GM13977 (cell line): Measurements from ENCODE around the gene CITED4.
A peak's percentile ranks its signal among the peaks of the same experiment; 100 is the strongest.

Source experiments
- DNase-seq: peaks from one replicate; pipeline ENCODE4 v3.0.0; 2012; ENCODE audit warnings: low spot score
- in situ Hi-C: fragments of 300-500 bp; cut with MboI; formaldehyde crosslinking; loops from one replicate; pipeline ENCODE4 v1.12.0; 2022; ENCODE audit warnings: low sequenced_read_pairs, low pct_unique_long_range_greater_than_20kb, mixed read lengths, inconsistent platforms; ENCODE audit not compliant: unreplicated experiment
- TF ChIP-seq, protein P1 (sequence below): IDR thresholded peaks from 2 replicates; pipeline ENCODE4 v1.5.1; 2012; ENCODE audit warnings: mild to moderate bottlenecking, control low read depth; ENCODE audit not compliant: insufficient read depth; ENCODE audit errors: extremely low read depth, missing control alignments

CITED4 gene

DNA sequence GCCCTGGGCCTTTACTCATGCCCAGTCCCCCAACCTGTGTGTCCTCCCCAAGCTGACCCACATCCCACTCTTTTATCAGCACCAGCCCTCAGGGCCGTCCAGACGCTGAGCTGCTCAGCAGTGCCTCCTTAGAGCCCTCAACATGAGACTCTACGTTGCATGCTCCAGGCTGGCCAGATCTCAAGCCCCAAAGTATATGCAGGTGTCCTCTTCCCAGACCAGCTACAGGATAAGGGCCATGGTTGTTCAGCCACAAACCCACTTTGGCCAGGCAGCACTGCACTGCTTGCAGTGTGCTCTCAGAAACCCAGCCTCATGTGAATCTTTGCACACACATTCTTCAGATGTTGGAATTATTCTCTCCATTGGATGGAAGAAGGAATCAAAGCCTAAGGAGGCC lies 6.0 kb downstream of the CITED4 start:
- DNase-seq, result no peak
- TF ChIP-seq, protein P1, sequence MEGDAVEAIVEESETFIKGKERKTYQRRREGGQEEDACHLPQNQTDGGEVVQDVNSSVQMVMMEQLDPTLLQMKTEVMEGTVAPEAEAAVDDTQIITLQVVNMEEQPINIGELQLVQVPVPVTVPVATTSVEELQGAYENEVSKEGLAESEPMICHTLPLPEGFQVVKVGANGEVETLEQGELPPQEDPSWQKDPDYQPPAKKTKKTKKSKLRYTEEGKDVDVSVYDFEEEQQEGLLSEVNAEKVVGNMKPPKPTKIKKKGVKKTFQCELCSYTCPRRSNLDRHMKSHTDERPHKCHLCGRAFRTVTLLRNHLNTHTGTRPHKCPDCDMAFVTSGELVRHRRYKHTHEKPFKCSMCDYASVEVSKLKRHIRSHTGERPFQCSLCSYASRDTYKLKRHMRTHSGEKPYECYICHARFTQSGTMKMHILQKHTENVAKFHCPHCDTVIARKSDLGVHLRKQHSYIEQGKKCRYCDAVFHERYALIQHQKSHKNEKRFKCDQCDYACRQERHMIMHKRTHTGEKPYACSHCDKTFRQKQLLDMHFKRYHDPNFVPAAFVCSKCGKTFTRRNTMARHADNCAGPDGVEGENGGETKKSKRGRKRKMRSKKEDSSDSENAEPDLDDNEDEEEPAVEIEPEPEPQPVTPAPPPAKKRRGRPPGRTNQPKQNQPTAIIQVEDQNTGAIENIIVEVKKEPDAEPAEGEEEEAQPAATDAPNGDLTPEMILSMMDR, result no peak
- in situ Hi-C loops, result loop anchor here (10.0 kb wide), 1 partner anchor 99 kb away; no protein-coding TSS in a partner anchor

DNA sequence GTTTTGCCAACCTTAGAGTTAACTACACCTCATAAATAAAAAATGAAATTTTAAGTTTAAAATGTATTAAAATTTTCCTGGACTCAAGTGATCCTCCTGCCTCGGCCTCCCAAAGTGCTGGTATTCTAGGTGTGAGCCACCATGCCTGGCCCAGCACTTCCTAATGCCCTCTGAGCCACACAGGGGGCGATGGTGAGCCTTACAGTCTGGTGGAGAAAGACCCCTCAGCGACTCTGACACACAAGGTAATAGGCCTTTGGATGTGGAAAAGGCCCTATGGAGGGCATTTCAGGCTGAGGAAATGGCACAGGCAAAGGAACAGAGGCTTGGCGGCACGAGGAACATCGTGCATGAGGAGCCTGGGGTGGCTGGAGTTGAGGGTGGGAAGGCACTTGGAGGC lies 6.7 kb downstream of the CITED4 start:
- TF ChIP-seq, protein P1, result peak; percentile 34
- in situ Hi-C loops, result loop anchor here (10.0 kb wide), 1 partner anchor 99 kb away; no protein-coding TSS in a partner anchor
- DNase-seq, result no peak

DNA sequence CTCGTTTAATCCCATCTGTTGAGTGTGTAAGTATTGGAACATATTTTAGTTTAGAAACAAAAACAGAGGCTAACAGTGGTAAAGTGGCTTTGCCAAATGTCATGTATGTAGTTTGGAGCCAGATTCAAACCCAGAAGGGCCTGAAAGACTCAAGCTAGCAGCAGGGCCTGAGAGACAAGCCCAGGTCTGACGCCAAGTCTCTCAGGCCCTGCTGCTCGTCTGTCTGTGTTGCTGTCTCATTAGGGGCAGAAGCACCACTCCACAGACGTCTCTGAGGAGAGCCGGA lies 8.3 kb downstream of the CITED4 start:
- in situ Hi-C loops, result loop anchor here (10.0 kb wide), 1 partner anchor 101 kb away; no protein-coding TSS in a partner anchor
- TF ChIP-seq, protein P1, result no peak
- no peak for DNase-seq

GRCh38 chr1:40853113-40853884 lies 8.9 kb downstream of the CITED4 start:
- TF ChIP-seq, protein P1, result no peak
- in situ Hi-C loops, result loop anchor here (10.0 kb wide), 1 partner anchor 102 kb away; no protein-coding TSS in a partner anchor
- no peak for DNase-seq

- DNase-seq, result peak; percentile 37
- TF ChIP-seq, protein P1, result no peak
- in situ Hi-C loops, result loop anchor here (10.0 kb wide), 1 partner anchor 103 kb away; no protein-coding TSS in a partner anchor
Measured at GRCh38 chr1:40851643-40852042, 10.5 kb downstream of the CITED4 start.

DNA sequence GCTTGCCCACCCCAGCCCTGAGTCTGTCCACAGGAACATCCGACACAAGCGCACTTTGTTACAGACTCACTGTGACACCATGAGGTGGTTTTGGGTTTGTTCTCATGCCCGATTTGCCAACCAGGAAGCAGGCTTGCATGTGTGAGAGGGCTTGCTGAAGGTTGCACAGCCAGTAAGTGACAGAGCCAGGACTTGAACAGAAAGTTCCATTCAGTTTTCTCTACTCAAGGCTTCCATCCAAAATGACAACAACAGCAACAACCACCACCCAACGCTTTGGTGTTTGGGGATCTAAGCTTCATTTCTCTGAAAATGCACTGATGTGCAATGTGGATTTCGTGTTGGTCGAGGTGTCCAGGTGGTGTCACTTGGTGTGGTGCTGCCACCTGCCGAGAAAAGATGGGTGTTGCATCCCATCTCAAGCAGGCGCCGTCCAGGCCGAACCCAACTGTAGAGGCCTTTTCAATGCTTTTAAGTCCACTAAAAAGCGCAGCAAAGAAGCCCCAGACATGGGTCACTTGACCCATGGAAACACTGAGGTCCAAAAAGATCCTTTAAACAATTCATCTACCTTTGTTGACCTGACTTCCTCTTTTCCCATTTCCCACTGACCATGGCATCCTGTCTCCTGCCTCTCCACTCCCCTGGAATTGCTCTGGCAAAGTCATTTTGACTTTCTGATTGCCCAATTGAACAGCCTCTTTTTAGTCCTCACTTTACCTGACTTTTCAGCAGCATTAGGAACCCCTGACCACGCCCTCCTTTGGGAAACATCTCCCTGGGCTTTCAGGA lies 12.2 kb downstream of the CITED4 start:
- in situ Hi-C loops, result loop anchor here (10.0 kb wide), 2 partner anchors 65 to 105 kb away; partner anchors contain the start of gene KCNQ4

More for the DNA sequence above, 12.2 kb downstream of the CITED4 start:
- TF ChIP-seq, protein P1, result peak; percentile 88
- peak; percentile 83 for DNase-seq
